Heart left ventricle (tissue), 13 donors: ENCODE results near the gene NFIX.

Experiments used
- CTCF ChIP-seq, 12 donors: fragments of 200-600 bp; sonication (generic) in 4 of 12; IDR thresholded peaks; one replicate each; pipeline versions ENCODE4 v1.5.0 to v1.8.0; 2018 to 2022; ENCODE audit warnings: antibody characterized with exemption in 12 of 12, mild to moderate bottlenecking in 5 of 12
- POLR2A ChIP-seq, 2 donors: fragments of 450-650 bp; IDR thresholded peaks; one replicate each; pipeline ENCODE4 v1.6.1; 2017; ENCODE audit warnings: antibody characterized with exemption in 2 of 2, mild to moderate bottlenecking in 2 of 2, moderate library complexity in 2 of 2
- donor health status: ischemic (EF 13 %, LVEDD 7.1; RV severe dilation, severe dysfunction).
- donor health status: DM: no; HTN: yes; CAD: no.
- donor health status: DM: no; HTN: no; CAD: no.
- donor health status: ischemic (EF 25% LVEDD 6.9; RV normal size, moderate dysfunction).
- donor health status: ischemic (EF 25% LVEDD 5.7; RV mildly dilated, moderate dysfunction).
- donor health status: ischemic (EF 35%, LVEDD 5.7; RV mildly dilated, moderate dysfunction).
- donor health status: nonischemic (EF 11% LVEDD 7.7; RV severe dilation, severe dysfunction).
- donor health status: DM: yes; HTN: yes; CAD: no.
- donor health status: PGD.
- donor health status: ischemic (EF 29% LVEDD 5.4; RV normal size, mild dysfunction).
- donor health status: nonischemic (EF 23%, LVEDD 6.1; RV moderate dilation, normal function).

- TF ChIP-seq CTCF (IDR thresholded peaks at IDR 0.05) (no peak), POLR2A (IDR thresholded peaks at IDR 0.05) (no peak)
These were observed 10.1 kb upstream of the NFIX start for GRCh38 chr19:12985049-12985776.
